Stimulated activated naive CD4-positive, alpha-beta T cell treated with Interleukin-2 at 50 U/mL for 16 hours (primary cell): ENCODE data around the gene ESYT3.
"Not testable (repeated sequence)": the region's sequence is repeated elsewhere in the genome, so short reads cannot be mapped to it uniquely, and the experiment has no call there.

Source experiments
- DNase-seq: peaks from one replicate; lab custom pipeline; 2025; lab: John Stamatoyannopoulos, UW

The ESYT3 gene

DNA sequence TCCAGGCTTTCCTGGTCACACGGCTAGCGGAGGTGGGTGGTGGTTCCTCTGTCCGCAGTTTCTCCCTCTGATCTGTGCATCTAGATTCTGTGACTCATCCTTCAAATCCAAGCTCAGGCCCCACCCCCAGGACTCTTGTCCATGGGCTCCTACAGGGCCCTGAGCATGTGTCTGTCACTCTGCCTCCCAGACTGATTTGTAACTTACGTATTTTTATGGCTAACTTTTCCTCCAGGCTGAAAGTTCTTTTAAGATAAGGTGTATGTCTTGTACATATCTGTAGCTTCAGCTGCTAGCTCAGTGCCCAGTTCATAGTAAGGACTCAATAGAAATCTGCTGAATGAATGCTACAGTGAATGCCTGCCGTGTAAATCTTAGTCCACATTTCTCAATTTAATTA, 8.0 kb downstream of the ESYT3 start:
- DNase-seq = no peak

DNA sequence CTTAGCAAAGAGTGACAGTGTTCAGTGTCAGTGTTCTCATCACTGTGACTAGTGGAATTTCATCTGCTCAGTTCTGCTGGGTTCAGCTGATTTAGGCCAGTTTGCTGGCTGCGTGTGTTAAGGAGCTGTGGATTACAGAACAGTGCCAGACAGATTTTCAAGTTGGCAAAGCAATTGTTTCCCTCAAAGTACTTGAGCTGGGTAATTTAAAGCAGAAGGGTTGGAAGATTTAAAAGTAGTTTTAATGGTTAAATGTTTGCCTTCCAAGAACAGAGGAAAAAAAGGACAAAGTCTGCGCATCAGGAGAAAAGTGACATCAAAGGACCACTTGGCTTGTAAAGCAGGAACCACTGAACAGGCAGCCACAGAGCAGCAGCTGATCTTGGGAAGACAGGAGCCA, 8.7 kb downstream of the ESYT3 start:
- no peak for DNase-seq

DNA sequence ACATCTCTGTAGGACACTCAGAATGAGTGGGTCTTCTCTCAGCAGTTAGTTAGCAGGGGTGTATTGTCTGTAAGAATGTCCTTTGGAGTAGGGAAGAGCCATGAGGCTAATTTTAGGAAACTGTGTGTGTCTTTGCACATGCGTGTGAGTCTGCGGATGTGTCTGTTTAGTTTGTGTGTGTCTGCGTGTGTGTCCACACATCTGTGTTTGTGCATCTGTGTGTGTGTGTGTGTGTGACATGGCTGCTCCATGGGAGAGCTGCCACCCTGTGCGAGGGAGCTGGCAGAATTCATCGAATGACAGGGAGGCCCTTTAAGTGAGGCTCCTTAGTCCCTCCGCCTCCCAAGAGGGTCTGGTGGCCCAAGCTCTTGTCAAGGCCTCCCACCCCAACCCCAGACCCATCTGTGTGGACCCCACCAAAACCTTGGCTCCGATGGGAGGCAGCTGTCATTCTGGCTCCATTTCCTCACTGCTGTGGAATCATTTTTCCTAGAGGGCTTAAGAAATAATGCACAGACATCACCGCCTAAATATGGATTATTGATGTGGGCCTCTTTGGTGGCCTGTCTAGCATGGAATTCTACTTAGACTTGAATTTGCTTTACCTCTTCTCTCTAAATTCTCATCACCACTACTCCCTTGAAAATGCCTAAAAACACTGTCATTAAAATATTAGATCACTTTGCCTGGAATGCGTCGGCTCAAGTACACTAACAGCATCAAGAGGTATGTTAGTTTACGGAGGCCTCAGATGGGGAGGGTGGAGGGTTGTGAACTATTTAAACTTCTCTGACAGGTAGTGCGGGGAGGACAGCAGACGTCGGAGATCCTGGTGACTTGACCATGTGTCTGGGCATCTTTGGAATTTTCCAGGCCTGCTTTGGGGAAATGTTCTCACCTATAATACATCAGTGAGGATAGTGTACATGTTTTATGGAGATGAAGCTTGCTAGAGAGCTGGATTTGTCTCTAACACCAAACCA, 9.4 kb downstream of the ESYT3 start:
- no peak for DNase-seq

DNA sequence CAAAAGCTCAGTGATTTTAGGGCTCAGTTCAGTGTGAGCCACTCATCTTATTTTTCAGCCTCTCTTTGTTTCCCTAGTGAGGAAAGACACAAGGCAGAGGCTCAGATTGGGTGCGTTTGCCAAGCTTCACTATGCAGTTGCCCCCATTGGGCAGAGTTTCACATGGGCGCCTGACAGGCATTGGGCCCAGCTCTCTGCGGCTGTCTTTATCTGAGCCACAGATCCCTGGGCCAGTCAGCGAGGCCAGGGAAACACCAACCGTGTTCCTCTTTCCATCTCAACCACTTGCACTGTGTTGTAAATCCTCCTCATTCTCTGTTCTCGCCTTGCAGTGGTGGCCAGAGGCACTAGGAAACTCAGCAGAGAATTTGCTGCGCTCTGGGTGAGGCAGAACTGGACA, 10.8 kb downstream of the ESYT3 start:
- DNase-seq = no peak

DNA sequence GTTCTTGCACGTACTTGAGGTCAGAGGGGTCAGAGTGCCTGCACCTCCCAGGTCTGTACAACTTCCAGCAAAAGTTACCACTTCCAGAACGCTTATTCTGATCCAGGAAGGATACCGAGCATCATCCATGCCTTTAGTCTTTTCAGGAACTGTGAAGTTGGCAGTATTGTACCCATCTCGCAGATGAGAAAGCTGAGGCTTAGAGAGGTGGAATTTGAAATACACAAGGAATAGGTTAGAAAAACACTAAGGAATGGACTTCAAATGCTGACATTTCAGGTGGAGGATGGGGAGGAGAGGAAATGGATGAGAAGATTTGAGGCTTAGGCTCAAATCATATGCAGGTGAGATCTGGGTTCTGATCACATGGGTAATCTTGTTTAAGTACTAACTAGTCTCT, 11.2 kb downstream of the ESYT3 start:
- DNase-seq = no peak

DNA sequence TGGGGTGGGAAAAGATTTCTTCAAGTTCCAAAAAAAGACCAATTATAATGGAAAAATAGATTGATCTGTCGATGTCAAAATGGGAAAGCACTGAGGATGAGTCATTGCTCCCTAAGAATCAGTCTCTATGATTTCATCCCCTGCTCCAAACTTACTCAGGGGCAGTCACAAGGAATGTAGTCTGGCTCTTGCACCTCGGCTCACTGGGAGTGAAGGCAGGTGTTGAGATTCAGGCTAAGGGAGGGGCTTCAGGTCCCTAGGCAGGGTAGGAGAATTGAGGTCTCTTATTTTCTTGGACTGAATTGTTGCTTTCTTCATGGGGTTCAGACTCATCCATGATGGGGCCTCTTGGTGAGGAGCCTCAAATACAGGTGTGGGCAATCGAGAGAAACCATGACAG, 14.2 kb downstream of the ESYT3 start:
- DNase-seq = no peak

DNA sequence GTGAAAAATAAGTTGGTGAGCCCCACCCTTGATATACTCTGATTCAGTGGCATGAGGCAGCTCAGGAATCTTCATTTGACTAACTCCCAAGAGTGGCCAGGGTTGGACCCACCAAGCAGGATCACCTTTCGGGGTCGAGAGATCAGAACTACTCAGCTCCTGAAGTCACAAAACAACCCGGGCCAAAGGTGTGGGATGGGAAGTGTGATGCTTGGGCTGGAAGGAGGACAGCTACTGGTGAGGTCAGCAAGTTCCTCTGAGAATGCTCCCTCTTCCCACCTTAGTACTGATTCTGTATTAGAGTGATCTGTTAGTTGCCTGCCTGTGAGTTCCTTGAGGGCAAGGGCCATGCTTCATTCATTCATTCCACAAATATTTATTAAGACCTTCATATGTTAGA, 15.1 kb downstream of the ESYT3 start:
- no peak for DNase-seq

DNA sequence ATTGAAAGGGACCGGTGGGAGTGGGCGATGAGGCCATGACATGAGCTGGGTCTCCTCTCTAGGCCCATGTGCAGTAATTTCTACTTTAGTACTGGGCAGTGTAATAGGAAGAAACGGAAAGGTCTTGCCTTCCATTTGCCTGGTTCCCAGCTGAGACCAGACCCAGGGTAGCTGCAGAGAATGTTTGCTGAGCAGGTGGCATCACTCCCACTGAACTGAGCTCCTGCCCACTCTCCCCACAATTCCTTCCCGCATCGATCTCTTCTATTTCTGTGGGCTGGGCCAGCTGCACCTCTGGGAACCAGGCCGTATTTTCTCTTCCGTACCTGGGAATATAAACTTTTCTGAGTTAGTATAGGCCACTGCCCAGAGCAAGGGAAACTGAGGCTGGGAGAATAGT, 15.8 kb downstream of the ESYT3 start:
- DNase-seq = no peak

DNA sequence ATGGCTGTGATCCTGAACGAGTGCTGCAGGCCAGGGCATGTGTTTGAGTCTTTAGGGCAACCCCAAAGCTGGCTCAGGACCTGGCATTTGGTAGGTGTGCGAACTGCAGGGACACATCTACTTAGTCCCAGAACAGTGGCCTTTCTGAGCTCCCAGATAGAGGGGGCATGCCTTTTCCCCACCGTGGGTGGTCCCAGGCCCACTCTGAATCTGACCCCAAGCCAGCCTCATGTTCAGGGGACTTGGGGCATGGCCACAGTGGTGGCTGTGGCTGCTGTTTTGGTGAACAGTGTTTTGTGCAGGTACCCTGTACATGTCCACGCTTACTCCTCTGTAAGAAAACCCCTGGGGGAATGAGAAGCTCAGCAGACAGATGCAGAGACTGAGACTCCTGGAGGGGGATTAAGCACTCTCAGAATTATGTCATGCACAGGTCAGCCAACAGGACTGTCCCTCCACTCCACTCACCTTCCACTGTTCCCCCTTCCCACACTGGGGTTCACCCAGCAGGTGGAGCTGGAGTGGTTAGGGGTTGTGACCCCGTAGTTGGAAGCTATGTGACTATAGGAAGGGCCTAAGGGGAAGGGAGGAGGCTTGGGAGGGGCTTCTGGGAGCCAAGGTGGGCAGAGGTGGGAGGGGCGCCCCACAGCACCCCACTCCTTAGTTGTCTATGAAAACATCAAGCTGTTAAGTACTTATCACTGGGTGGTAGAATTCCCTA, 16.4 kb downstream of the ESYT3 start:
- no peak for DNase-seq

DNA sequence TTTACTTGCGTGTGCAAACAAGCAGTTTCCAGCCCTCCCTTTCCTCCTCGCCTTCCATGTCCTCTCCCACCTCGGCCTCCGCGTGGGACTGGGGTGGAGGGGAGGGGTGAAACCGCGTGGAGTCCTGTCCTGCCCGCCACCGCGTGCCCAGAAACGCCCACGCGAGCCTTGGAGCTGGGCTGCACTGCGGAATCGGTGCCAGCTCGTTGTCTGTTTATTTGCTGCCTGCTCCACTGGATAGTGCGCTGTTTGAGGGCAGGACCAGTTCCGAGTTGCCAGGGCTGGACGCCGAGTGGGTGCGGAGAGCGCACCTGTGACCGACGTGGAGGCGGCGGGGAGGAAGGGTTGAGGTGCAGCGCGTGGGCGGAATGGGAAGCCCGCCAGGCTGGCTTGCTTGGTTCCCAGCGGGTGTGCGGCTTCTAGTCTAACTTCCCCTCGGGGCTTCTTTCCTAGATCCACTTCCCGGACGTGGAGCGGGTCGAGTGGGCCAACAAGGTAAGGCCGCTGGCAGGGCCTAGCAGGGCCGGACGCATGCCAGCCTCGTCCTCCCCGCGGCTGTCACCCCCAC, 17.3 kb downstream of the ESYT3 start:
- no peak for DNase-seq

DNA sequence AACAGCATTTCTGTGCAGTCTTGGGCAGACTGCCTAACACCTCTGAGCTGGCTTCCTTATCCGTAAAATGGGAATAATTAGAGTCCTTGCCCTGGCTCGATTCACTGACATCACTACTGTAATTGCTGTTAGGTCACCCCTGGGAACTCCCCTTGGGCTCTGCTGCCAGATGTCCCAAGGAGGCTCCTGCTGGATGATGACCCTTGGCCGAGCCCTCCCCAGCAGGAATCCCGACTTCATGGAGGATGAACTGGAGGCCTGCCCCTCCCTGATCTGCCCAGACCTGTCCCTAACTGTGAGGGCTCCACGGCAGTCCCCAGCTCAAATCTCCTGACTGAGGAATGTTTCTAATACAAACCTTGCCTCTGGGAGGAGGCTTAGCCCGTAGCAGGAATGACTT, 18.0 kb downstream of the ESYT3 start:
- DNase-seq = no peak

DNA sequence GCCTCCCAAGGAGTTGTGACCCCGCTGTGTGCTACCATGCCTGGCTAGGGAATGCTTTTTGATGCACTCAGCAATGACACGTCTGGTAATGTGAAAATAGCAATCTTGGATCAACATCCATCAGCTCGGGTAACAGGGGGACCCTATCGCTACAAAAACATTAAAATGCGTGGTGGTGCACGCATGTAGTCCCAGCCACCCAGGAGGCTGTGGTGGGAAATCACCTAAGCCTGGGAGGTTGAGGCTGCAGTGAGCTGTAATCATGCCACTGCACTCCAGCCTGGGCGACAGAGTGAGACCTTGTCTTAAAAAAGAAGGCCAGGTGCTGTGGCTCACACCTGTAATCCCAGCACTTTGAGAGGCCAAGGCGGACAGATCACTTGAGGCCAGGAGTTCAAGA, 19.5 kb downstream of the ESYT3 start:
- DNase-seq = not testable (repeated sequence)

DNA sequence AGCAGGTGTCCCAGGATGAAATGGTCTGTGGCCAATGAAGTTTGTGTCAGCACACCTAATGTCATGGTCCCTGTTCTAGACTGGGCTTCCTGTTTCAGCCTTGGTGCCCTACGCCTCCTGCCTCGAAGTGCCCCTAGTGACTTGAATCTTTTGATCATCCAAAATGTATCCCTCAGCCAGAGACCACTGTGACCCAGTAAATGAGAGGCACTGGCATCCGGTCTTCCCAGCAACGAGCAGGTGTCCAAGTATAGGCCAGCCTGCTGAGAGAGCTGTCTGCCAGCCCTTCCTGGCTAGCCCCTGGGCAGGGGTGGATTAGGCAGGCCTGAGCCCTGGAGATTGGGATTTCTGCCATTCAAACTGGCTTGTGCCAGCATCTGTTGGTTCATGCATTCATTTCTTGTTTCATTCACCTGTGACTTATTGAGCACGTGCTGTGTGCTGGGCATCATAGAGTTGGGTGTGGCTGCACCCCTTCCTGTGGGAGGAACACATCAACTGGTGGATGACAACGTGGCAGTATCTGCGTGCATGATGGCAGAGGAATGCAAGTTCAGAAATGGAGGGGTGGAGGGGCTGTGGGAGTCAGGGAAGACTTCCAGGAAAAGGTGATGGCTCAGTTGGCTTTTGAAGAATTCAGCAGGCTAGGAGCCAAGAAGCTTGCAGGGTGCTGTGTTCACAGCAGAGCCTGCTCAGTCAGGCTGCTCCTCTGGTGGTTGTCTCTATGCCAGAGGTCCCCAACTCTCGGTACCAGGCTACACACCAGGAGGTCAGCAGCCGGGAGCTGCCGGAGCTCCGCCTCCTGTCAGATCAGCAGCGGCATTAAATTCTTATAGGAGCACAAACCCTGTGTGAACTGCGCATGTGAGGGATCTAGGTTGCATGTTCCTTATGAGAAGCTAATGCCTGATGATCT, 21.6 kb downstream of the ESYT3 start:
- no peak for DNase-seq

DNA sequence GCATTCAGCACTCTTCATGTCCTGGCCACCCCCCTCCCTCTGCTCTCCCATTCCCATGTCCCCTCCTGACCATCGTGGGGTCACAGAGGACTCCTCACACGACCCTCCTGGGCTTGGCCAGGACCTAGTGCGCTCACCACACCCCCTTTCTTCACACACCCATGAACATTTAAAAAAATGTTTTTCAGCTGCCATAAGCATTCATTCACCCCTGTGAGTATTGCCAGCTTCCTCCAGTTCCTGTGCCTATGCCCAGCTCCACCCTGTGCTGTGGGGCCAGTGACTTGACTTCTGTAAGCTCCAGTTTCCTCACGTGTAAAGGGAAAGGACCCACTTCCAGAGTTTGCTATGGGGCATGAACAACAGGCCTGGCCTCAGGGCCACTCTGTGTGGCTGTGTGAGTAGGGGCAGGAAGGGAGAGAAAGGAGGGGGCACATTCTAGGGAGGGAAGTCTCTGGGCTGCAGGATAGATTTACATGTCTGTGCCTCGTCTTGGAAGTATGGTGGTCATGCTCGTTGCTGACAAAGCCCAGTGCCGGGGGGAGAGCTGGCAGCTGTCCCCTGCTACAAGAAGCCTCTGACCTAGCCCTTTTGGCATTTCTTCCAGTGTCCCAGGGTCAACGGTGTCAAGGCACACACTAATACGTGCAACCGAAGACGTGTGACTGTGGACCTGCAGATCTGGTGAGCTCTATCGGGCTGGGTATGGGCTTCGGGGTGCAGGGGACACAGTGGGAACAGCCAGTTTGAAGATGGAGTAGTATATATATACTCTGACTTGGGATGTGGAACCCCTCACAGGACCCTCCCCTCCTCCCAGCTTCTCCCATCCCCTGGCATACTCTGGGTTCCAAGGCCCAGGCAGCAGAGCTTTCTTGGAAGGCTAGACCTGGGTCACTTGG, 22.8 kb downstream of the ESYT3 start:
- no peak for DNase-seq

DNA sequence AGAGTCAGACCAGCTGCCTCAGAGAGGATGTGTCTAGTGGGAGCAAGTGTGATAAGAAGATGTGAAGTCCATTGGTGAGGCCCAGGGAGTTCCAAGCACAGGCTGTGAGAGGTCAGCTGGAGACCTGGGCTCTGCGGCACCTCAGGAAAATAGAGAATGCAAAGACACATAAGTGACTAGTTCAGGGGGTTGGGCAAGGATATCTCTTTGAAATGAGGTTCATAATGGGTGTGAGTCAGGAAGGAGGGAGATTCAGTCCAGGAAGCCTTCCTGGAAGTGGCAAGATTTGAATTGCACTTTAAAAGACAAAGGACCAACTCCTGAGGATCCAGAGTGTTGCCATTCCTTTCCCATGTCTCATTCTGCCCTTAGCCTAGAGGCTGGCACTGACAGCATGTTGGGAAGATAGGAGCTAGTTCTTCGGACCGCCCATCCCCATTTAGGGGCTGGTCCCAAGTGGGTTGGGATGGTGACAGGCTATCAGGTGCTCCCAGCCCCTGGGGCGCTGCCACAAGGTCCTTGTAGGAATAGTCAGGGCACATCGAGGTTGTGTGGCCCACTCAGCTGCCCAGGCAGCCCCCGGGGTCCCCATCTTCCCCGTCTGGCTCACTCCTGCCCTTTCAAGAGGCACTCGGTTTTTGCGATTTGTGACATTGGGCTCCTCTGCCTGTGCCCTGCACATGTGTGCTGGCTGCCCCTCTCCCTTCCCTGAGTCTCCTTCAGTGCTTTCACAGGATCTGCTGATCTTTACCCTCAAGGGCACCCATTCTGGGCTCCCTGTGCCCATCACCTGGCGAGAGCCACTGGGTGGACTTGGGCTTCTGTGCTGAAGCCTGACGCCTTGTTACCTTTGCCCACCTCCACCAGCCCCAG, 23.7 kb downstream of the ESYT3 start:
- DNase-seq = no peak

DNA sequence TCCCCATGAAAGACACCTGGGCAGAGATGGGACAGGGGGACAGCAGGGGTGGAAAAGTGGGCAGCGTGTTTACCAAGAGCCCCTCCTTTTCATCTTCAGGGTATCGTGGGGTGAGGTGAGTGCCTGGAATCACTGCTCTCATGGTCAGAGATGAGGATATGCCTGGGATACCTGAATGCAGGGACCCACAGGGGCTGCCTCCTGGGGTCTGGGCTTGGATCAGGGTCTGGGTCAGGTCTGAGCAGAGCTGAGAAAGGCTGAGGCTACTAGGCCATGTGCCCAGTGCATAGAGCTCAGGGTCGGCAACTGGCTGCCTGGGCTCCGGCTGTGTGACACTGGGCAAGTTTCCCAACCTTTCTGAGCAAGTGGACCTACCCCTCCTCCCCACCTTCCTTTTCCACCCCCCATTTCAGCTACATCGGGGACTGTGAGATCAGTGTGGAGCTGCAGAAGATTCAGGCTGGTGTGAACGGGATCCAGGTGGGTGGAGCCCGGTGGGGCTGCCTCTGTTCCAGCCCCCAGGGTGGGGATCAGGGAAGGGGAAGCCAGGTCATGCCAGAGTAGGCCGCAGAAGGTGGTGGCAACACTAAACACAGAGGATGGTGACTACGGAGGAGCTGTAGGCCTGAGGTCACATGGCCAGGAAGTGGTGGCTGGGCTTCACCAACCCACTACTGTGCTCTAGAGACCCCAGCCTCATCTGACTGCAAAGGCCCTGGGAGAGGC, 24.5 kb downstream of the ESYT3 start:
- no peak for DNase-seq

DNA sequence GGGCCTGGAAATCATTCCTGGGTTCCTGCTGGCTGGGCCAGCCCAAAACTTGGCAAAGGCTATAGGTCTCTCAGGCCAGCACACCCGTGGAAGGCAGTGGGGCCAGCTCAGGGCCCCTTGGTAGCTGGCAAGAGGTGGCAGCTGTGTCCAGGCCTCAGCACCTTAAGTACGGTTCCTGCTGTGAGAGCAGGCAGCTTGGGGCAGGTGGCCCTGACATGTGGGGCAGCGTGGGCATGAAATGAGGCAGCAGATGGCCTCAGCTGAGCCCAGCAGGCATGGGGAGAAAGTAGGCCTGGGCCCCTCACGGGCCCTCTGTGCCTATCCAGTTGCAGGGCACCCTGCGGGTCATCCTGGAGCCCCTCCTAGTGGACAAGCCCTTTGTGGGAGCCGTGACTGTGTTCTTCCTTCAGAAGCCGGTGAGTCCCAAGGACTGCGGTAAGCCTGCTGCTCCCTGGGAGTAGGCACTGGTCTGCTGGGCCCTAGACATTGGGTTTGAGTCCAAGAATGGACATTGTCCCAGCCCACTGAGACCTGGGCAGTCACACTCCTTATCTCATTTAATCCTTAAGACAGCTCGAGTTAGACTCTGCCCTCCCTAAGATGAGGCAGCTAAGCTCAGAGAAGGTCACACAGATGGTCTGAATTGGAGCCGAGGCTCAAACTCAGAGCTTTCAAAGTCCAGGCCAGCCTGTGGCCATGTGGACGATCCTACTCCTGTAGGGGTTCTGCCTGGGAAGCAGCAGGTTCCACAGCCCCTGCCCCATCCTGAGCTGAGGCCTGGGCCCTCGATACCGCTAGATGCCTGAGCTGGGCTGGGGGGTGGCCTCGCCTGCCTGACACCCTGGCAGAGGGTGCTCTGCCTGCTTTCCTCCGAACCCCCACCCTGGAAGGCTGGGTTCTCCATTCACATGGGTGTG, 25.5 kb downstream of the ESYT3 start:
- no peak for DNase-seq
